NK-92 (cell line): ENCODE data around the gene NOS3.

ENCODE experiments used
- DNase-seq: peaks from one replicate; lab custom pipeline; 2025; ENCODE audit not compliant: unreplicated experiment; lab: John Stamatoyannopoulos, UW

The NOS3 gene

GRCh38 chr7:150964593-150965111 lies 26.2 kb upstream of the NOS3 start:
- no peak for DNase-seq

DNA sequence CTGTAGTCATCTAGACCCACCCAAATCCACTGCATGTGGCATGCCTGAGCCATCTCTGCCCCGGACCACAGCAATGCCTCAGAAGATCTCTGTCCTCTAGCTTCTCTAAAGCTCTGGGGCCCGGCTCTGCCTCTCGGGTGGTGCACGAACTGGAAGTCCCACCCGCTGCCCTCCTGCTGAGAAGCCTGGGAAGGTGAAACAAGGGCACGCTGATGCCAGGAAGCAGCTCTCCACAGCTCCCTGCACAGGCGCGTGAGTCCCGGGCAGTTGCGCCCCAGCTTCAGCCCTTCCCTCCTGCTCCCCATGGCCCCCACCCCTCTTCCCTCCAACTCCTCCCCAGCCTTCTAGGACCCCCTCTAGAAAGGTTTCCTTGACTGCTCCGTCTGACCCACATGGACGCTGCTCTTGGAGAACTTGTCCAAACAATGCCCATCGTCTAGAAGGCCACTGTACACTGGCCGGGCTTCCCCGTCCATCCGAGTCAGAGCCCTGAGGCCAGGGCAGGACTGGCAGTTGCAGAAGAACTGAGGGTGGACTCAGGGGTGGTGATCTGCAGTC lies 25.5 kb upstream of the NOS3 start:
- no peak for DNase-seq

- DNase-seq: no peak
These were observed 24.8 kb upstream of the NOS3 start for GRCh38 chr7:150966002-150966401.

DNA sequence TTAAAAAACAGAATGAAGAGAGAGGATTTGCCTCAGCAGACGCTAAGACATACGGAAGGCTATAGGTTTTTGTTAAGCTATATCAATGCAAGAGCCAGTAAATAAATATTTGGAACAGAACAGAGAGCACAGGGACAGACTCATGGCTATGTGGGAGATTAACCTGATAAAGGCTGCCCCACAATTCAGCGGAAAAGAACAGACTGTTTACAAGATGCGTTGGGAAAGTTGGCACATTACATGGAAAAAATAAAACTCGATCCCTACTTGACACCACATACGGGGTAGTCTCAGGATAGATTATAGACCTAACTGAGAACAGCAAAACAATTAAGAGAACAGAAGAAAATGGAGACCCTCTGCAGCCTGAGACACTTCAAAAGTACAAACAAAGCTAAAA lies 23.5 kb upstream of the NOS3 start:
- DNase-seq: no peak

GRCh38 chr7:150968056-150968733 lies 22.6 kb upstream of the NOS3 start:
- no peak for DNase-seq

DNA sequence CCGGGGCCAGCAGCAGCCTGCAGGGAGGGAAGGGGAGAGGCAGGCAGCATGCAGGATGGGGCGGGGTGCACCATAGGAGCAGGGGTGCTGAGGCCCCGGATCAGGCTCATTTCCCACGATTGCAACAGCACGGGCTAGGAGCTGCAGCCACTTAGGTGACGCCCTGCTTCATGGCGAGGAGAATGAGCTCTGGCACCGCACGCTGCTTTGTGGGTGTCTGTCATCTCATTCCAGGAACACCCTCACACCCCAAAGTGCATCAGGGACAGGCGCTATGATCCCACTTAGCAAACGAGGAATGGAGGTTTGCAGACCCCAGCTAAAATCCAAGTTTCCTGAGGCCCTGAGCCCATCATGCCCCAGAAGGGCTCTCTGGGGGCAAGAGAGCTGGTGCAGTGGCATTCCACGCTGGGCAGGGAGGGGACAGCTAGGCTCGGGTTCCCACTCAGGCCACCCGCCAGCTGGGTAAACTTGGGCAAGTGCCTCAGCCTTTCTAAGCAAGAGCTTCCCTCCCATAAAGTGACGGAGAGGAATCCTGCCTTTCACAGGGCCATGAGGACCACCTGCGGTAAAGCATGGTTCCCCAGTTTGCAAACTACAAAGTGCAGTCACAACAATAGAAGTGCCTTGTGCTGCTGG lies 22.0 kb upstream of the NOS3 start:
- no peak for DNase-seq

DNA sequence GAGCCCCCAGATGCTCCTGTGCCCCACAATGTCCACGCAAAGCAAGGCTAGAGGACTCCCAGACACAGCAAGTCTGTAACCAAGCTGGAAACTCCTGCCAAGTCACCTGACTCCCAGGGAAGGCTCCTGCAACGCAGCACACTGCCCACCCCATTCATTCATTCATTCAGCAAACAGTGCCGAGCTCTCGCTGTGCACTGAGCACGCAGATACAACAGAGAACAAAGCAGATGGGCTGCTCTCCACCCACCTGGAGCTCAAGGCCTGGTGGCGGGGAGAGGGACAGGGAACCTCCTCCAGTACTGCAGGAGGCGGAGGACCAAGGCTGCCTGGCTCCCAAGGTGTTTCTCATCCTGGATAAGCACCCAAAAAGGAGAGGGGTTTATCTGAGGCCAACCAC lies 21.3 kb upstream of the NOS3 start:
- no peak for DNase-seq

- no peak for DNase-seq
These were observed 20.4 kb upstream of the NOS3 start for GRCh38 chr7:150970424-150970823.

DNA sequence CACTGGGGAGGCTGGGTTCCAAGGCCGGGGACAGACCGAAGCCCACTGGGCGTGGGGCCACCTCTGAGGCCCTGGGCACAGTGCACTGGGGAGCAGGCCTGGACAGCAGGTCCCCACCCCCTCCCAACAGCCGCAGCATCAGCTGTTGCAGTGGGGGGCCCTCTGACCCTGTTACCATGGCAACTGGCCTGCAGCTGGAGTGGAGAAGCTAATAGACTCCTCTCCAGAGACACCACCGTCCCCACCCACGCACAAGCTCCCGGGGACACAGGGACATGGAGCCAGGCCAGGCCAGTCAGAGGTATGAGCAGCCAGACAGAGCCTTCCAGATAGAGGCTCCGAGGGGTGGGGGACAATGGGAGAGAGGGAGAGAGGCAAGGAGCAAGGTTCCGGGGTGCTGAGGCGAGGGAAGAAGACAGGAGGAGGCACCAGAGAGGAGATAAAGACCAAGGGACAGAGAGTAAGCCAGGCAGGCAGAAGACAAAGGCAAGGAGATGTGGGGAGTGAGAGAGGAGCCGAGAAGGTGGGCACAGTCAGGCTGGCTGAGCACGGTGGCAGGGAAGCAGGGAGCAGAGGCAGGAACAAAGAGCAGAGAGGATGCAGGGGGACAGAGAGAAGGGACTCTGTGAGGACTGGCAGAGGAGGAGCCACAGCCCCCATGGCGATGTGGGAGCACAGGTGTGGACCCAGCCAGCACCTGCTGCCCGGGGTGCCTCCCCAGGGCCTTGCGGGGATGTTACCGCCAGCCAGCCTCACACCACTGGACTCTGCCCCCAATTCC lies 19.4 kb upstream of the NOS3 start:
- no peak for DNase-seq

- no peak for DNase-seq
These were observed 18.8 kb upstream of the NOS3 start for GRCh38 chr7:150972023-150972468.

GRCh38 chr7:150972741-150973140 lies 18.1 kb upstream of the NOS3 start:
- no peak for DNase-seq

DNA sequence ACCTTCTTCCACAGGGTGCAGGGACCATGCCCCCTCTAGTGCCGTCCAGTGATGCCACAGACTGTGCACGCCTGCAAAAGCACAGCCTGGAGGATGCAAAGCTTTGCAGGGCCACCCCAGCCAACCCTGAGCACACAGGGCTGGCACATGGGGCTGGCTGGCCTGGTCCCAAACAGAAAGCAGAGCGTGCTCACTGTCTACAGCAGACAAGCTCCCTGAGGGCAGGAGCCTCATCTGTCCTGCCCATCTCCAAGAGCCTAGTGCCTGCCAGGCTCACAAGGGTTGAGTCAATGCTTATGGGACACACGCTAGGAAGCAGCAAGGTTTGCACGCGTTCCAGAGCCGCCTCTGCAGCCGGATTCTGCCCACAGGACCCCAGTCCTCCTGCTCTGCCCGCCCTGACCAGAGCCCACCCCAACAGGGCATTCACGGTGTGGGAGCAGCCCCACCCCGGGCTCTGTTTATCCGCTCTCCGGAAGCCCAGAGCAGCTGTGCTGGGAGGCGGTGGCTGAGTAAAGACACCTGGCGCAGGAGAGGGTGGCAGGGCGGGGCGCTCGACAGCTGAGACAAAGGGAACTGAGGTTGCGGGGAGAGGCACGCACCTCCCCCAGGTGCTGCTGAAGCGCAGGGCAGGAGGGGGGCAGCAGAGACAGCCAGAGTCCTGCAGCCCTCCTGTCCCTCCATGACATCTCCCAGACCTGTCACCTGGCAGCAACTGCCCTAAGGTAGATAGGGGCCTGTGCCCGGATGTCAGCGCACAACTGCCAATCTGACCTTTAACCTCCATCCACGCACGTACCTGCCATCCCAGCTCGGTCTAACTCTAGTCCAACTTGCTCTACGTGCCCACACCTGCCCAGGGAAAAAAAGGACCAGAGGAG lies 17.0 kb upstream of the NOS3 start:
- no peak for DNase-seq

GRCh38 chr7:150974468-150975391 lies 16.1 kb upstream of the NOS3 start:
- DNase-seq: no peak

GRCh38 chr7:150975536-150976319 lies 15.1 kb upstream of the NOS3 start:
- DNase-seq: no peak

GRCh38 chr7:150976529-150977381 lies 14.1 kb upstream of the NOS3 start:
- no peak for DNase-seq

GRCh38 chr7:150977382-150978125 lies 13.3 kb upstream of the NOS3 start:
- no peak for DNase-seq

DNA sequence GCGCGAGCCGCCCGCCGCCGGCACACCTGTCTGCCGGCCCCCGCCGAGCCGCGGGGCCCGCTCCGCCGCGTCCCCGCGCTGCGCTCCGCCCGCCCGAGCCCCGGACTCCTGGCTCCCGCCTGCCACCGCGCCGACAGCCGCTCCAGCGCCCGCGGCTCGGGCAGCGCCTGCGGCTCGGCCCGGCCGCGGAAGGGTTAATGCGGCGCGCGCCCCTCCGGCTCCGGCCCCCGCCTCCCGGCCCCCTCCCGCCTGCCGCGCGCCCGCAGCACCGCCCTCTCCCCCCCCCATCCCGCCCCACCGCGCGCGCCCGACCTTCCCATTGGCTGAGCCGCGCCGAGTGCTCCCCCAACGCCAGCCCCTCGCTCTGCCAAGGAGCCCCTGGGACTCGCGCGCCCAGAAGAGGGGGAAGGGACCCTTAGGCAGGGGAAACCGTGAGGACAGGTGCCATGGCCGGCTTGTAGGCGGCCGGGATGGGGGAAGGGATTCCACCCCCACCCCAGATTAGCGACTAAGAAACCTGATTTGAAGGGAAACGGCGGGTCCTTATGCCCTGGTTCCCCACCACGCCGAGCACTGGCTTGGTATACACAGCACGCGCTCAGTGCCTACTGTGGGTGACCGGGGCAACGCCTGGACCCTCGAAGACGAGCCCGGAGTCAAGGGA lies 12.6 kb upstream of the NOS3 start, which contains the start of gene KCNH2:
TSS of gene KCNH2 (minus strand) at position 196 of the 664 bp plus-strand sequence. CDS start 408 bp downstream, outside the sequence.
- DNase-seq: no peak
